ENCODE data around the gene GHRH. TPM values are rescaled to one million over a fixed set of nuclear protein-coding genes. Genes with fewer than 3 reads are reported as not detected.

GHRH gene
- total RNA-seq, 1 donor from 2014 or later = not detected

GRCh38 chr20:37249304-37249703 is 12.3 kb downstream of the GHRH start:
- no peak overlapping the region for H3K4me3 ChIP-seq (ENCODE audit: low read depth, low read length)
- TF ChIP-seq CTCF (conservative IDR thresholded peaks at IDR 0.05; ENCODE audit: low read depth, low read length) = no peak
- DNase-seq (ENCODE audit: low read depth) = no peak

- no peak for DNase-seq (ENCODE audit: low read depth)
- no peak overlapping the region for H3K4me3 ChIP-seq (ENCODE audit: low read depth, low read length)
- no peak for TF ChIP-seq CTCF (conservative IDR thresholded peaks at IDR 0.05; ENCODE audit: low read depth, low read length)
Observed at GRCh38 chr20:37247547-37247946, 14.1 kb downstream of the GHRH start.

DNA sequence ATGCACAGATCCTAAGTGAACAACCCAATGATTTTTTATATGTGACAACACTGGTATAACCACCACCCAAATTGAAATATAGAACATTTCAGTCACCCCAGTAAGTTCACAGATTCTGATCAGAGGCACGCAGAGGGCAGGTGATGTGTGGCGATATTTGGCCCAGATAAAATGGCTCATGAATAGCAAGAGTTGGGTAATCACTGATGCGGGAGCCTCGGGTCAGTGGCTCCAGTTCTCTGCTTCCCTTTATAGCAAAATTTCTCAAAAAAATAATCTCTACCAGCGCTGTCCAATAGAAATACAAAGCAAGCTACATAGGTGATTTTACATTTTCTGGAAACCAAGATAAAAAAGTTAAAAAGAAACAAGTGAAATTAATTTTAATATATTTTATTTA is 14.9 kb downstream of the GHRH start:
- H3K4me3 ChIP-seq (ENCODE audit: low read depth, low read length) = no peak overlapping the region
- DNase-seq (ENCODE audit: low read depth) = no peak
- no peak for TF ChIP-seq CTCF (conservative IDR thresholded peaks at IDR 0.05; ENCODE audit: low read depth, low read length)

- no peak for TF ChIP-seq CTCF (conservative IDR thresholded peaks at IDR 0.05; ENCODE audit: low read depth, low read length)
- H3K4me3 ChIP-seq (ENCODE audit: low read depth, low read length) = no peak overlapping the region
- DNase-seq (ENCODE audit: low read depth) = no peak
Observed at GRCh38 chr20:37245216-37246150, 16.1 kb downstream of the GHRH start.

DNA sequence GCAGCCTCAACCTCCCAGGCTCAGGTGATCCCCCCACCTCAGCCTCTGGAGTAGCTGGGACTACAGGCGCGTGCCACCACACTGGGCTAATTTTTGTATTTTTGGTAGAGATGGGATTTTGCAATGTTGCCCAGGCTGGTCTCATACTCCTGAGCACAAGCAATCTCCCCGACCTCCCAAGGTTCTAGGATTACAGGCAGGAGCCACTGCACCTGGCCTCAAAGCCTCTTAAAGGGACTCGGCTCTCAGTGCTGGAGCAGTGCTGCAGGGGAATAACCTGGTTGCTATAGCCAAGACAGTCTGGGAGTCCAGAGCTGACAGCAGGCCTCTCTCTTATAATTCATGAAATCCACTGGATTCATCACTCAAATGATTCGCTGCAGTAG is 17.0 kb downstream of the GHRH start:
- TF ChIP-seq CTCF (conservative IDR thresholded peaks at IDR 0.05; ENCODE audit: low read depth, low read length) = no peak
- H3K4me3 ChIP-seq (ENCODE audit: low read depth, low read length) = no peak overlapping the region
- no peak for DNase-seq (ENCODE audit: low read depth)

- TF ChIP-seq CTCF (conservative IDR thresholded peaks at IDR 0.05; ENCODE audit: low read depth, low read length) = no peak
- no peak for DNase-seq (ENCODE audit: low read depth)
Observed at GRCh38 chr20:37243937-37244571, 17.6 kb downstream of the GHRH start.

More at GRCh38 chr20:37243937-37244571, 17.6 kb downstream of the GHRH start:
- no peak overlapping the region for H3K4me3 ChIP-seq (ENCODE audit: low read depth, low read length)

All from epithelial cell of proximal tubule (primary cell).